Kasumi-1 (cell line): ENCODE results near the gene RPS19.
A peak's percentile ranks its signal among the peaks of the same experiment; 100 is the strongest.
"Not testable (repeated sequence)": the region's sequence is repeated elsewhere in the genome, so short reads cannot be mapped to it uniquely, and the experiment has no call there.

Experiments used
- DNase-seq, 2 experiments: peaks; one replicate each; lab custom pipeline; 2025; lab: John Stamatoyannopoulos, UW

The RPS19 gene

DNA sequence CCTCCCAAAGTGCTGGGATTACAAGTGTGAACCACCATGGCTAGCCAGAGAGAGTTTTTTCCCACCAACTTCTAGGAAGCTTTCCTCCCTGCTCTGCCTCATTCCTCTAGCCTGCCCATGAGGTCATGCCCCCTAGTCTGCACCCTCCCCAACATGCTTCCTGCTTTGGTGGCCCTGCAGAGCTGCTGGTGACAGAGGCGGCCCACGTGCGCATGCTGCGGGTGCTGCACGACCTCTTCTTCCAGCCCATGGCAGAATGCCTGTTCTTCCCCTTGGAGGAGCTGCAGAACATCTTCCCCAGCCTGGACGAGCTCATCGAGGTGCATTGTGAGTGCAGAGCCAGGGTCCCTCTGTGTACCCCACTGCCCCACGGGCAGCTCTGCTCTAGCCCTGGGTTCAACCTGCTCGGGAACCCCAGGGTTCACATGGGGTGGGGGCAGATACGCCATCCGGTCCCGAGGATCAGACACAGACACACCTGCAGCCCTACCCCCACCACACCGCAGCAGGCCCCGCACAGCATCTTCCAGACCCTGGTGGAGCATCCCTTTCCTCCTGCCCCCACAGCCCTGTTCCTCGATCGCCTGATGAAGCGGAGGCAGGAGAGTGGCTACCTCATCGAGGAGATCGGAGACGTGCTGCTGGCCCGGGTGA, 41.8 kb downstream of the RPS19 start:
- no peak for DNase-seq

DNA sequence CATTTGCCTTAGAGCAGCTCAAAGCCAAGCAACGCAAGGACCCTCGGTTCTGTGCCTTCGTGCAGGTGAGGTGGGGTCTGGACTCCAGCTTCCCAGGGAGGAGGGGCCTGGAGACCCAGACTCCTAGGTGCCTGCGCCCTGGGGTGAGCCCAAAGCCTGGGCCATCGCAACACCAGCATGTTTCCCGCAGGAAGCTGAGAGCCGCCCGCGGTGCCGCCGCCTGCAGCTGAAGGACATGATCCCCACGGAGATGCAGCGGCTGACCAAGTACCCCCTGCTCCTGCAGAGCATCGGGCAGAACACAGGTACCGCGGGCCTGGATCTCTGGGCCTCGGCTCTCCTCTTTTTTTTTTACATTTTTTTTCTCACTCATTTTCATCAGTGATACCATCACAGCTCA, 42.5 kb downstream of the RPS19 start:
- DNase-seq, result no peak

GRCh38 chr19:41903193-41903953, 43.3 kb downstream of the RPS19 start:
- DNase-seq, result no peak

GRCh38 chr19:41904118-41904870, 44.2 kb downstream of the RPS19 start:
- no peak for DNase-seq

GRCh38 chr19:41905273-41906002, 45.4 kb downstream of the RPS19 start:
- no peak for DNase-seq

DNA sequence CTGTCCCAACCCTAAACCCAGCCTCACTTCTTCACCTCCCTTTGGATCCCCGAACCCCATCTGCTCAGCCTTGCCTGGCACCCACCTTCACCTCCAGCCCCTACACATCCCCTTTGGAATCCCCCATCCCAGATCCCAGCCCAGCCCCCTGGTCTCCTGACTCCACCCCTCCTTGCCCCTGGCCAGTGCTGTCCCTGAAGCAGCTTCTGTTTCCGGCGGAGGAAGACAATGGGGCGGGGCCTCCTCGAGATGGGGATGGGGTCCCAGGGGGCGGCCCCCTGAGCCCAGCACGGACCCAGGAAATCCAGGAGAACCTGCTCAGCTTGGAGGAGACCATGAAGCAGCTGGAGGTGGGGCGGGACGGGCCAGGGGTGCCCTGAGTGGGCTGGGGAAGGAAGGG, 46.2 kb downstream of the RPS19 start:
- DNase-seq, result no peak

DNA sequence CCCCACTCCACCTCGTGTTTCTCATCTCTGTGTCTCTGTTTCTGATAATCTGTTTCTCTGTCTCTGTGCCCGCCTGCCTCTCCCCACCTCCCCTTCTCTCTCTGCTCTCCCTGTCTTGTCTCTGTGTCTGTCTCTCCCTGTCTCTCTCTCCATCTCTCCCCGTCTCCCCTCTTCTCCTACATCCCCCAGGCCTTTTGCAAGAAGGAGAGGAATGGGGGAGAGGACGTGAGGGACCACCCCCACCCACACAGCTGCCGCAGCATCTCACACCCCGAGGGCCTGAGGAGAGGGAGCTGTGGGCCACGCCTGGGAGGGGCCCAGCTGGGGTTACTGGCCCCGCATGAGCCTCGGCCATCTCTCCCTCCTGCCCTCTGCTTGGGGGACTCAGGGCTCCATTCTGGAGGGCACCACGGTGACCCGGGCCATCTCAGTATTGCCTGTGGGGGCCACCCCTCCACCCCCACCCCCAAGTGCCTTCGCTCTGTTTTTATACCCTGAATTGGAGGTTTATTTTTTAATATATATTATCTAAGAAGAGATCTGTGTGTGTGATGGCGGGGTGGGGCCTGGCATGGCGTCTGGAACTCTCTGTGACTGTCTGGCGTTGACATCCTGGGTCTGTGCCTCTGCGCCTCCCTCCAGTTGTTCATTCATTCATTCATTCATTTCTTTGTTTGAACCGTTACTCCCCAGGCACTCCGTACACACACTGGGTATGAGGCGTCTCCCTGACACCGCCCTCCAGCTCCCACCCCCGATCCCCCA, 47.0 kb downstream of the RPS19 start:
- DNase-seq, result no peak

DNA sequence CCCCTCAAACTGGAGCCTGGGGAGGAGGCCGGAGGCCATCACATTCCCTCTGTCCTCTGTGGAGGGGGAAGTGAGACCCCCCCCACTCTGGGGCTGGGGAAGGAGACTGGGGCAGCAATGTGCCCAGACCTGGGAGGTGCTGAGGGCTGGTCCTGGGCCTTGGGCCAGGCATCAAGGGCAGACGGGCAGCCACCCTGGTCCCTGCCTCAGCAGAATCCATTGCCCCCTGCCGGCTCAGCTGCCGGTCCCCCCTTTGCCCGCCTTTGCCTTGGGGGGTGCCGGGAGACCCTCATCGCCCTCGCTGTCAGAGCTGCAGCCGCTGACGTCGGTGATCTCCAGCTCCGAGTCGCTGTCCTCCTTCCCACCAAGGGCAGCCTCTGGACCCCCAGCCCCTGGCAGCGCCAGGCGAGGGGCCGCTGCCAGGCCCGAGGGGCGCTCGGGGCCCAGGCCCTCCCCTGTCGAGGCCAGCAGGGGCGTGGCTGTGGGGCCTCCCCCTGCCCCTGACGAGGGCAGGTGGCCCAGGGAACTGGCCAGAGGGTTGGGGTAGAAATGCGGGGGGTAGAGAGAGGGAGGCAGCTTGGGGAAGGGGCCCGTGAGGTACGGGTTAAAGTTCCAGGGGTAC, 48.0 kb downstream of the RPS19 start:
- no peak for DNase-seq

DNA sequence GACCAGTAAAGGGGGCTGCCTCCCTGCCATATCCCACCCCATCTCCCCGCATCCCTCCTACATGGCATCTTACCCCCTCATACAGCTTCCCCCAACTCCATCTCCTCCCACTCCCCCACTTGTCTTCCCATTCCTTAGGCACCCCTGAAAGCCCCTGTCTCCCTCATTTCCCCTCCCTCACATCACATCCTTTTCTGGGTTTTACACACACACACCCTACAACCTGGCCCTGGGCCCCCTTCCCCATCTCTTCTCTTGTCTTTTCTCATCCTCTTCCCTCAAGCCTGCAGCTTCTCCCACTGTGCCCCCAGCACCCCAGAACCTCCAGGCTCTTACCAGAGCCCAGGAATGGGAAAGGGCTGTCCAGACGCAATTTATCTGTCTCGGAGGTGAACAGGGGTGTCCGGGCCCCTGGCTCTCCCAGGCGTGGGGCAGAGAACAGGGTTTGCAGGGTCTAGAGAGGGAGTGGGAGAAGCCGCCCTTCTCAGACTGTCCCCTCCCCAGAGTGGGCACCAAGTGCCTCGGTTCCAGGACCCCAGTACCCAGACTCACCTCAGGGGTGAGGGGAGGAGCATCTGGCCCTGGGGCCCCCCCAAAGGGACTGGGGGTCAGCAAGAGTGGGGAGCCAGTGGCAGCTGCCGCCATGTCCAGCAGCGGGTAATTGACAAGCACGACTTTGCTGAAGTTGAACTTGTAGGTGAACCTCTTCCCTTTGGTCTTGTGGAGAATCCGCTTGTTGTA, 48.8 kb downstream of the RPS19 start:
- no peak for DNase-seq

- DNase-seq, result no peak
Measured at GRCh38 chr19:41909706-41910105, 49.7 kb downstream of the RPS19 start.

- no peak for DNase-seq
Measured at GRCh38 chr19:41910240-41910991, 50.4 kb downstream of the RPS19 start.

DNA sequence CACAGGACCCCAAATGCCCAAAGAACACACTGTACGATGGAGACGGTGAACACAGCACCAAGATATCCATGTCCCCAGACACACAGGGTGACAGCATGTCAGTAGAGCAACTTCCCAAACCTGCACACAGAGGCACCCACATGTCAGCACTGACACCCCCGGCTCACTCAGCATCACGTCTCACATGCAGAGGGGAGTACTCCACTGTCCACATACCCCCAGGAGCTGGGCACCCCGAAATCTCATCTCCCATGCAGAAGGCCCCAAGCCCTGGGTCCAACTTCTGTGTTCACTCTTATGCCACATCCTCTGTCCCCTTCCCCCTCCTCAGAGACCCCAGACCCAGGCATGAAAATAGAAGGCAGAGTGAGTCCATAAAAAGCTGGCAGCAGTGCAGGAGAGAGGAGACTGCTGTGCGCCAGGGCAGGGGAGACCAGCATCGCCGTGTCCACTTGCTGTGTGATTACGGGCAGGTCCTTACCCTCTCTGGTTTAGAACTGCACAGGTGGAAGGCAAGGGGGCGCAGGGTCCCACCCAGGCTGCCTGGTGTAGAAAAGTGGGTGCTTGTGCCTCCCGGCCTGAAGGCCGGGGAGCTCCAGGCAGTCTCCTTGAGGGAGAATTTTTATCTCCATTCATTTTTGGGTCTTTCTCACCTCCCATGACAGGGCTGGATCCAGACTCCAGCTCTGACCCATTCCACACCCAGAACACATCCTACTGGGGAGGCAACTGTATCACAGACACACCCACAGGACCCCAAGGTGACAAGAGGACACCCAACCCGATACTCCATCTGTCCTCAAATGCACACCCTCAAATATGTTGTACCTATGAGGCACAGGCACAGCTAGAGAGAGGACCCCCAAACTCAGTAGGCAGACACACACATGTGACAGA, 51.2 kb downstream of the RPS19 start:
- DNase-seq, result no peak

DNA sequence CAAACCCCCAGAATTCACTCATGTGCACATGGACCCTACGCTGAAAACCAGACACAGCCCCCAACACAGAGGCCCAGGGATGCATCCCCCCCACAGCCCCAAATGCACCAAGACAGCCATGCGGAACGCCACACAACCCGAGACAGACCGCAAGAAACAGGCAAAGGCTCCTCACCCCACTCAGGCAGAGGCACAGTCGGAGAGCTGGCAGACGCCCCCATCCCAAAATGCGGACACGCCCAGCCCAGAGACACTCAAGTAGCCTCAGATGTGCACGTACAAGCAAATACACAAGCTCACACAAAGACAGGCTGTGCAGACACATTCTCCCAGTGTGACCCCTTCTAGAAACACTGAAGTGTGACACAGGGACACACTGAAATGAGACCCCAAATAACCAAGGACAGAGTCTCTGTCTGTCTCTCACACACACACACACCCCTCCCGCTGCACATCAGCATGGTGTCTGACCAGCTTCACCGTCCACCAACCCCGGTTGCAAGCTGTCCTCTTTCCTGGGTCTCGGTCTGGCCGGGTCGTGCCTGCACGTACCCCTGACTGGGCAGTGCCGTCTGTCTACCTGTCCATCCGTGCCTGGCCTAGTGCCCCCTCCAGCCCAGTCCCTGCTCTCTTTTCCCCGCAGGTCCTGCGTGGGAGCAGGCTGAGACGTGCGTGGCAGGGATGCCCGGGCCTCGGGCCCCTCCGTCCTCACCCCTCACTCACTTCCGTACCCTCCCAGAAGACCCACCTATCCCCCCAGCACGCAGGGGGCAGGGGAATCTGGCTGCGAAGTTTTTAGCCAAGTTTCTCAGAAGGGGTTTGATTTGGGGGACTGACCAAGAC, 52.1 kb downstream of the RPS19 start:
- no peak for DNase-seq

DNA sequence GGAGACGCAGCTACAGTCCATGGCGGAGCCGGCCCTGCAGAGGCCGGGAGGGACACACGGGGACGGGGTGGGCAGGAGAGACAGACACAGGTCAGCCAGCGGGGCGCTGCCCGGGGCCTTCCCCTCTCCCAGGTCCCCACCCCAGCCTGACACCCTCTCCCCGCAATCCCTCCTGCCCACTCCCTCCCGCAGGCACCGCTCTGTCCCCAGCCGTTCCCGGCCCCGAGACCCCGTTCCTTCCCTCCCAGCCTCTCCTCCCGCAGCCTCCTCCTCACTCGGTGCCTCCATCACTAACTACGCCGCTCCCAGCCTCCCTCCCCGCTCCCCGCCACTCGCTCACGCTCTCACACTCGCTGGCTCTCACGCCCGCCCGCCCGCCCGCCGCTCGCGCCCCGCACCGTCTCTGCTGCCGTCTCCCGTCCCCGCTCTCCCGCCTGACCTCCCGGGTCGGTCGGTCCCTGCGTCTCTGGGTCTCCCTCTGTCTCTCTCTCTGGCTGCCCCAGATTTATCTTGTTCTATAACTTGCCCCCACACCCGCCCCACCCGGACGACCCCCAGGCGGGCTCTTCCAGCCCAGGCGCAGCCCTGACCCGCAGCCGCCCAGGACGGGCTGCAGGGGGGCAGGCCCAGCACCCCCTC, 53.0 kb downstream of the RPS19 start:
- peak in 1 of 2 experiments; percentile 18 for DNase-seq

DNA sequence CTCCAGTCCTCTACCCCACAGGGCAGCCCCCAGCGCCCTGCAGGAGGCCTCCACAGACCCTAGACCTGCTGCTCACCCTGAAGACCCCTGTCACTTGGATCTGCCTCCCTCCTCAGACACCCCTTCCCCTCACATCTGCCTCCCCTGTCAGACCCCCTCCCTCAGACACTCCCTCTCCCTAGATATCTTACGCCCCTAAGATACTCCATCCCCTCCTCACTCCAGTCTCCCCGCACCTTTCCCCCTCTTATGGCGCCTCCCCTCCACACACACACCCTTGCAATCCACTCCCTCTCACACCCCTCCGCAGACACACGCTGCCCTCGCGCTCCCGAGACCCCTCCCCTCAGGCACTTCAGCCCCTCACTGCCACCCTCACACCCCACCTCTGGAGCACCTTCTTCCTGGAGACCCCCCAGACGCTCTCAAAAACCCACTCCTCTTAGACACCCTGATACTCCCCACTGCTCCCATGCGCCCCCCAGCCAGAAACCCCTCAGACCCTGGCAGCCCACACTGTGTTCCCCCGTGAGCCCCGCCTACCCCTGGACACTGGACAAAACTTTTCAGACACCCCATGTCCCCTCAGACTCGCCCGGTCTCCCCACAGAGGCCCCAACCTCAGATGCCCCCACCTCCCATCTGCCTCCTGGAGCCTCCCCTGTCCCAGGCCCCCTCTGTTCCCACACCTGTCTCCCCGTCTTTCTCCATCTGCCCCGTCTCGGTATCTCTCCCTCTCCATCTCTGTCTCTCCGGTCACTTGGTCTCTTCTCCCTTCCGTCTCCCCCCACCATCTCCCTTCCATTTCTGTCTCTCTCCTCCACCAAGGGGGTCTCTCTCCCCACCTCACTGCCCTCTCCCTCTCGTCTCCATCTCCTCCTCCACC, 53.7 kb downstream of the RPS19 start:
- no peak for DNase-seq

- not testable (repeated sequence) for DNase-seq
Measured at GRCh38 chr19:41914424-41914834, 54.4 kb downstream of the RPS19 start.
